SU-DHL-6 (cell line): ENCODE results near the gene CLEC12A.

Experiments used
- CTCF ChIP-seq: fragments of 200-600 bp; sonication (generic); IDR thresholded peaks from one replicate; pipeline ENCODE4 v1.5.1; 2017; ENCODE audit warnings: antibody characterized with exemption, mild to moderate bottlenecking, low read length, moderate library complexity; ENCODE audit not compliant: insufficient read depth, poor library complexity, severe bottlenecking
- EZH2phosphoT487 ChIP-seq: fragments of 200-600 bp; sonication (generic), shearing (Covaris generic); conservative IDR thresholded peaks from 2 replicates; pipeline ENCODE4 v1.6.1; 2018; ENCODE audit warnings: mild to moderate bottlenecking, antibody characterized with exemption, low read length, moderate library complexity, mixed read lengths

- no peak for TF ChIP-seq CTCF
- TF ChIP-seq EZH2phosphoT487 = no peak
These were observed 28.0 kb upstream of the CLEC12A start for GRCh38 chr12:9943240-9943639.
